A549 (cell line): ENCODE measurements around the gene CYGB. TPM values are rescaled to one million over a fixed set of nuclear protein-coding genes. Genes with fewer than 3 reads are reported as not detected.

Experiments
- ATAC-seq, 2 experiments: fragments of 200-7000 bp in 1 of 2; fragments of >200 bp in 1 of 2; cut with Nextera tagmentation in 1 of 2; cut with Tn5 transposase in 1 of 2; 3 replicates each; pipeline versions ENCODE4 v1.8.0 to v1.9.1; 2018 to 2020; ENCODE audit warnings: mild to moderate bottlenecking in 1 of 2, moderate library complexity in 1 of 2
- CTCF ChIA-PET: fragments of 300-600 bp; sonication (Branson Sonifier 250); formaldehyde crosslinking; extraction: SDS; loops from one replicate; lab custom pipeline; 2021; ENCODE audit warnings: antibody characterized with exemption, inconsistent platforms; lab: Yijun Ruan, JAX
- POLR2A ChIA-PET: fragments of 350-600 bp; formaldehyde crosslinking; extraction: SDS; loops from one replicate; lab custom pipeline; 2021; ENCODE audit warnings: antibody characterized with exemption, inconsistent platforms; lab: Yijun Ruan, JAX
- DNase-seq, 2 experiments: peaks; one replicate each; pipeline versions ENCODE4 v3.0.0 to v3.0.0-alpha.2; 2011 to 2016; ENCODE audit warnings: low read depth in 1 of 2, low spot score in 1 of 2
- FAIRE-seq: peaks from 2 replicates; lab custom pipeline; 2011; peaks lifted over from hg19 to GRCh38; lab: Jason Lieb, UNC
- H3K27ac ChIP-seq, 2 experiments: fragments of >200 bp; sonication (Bioruptor Twin); formaldehyde crosslinking; 3 replicates each; pipeline ENCODE4 v1.5.1; 2016 to 2017
- H3K4me1 ChIP-seq: fragments of >200 bp; sonication (Bioruptor Twin); formaldehyde crosslinking; 3 replicates; pipeline ENCODE4 v1.6.1; 2016
- H3K4me2 ChIP-seq: fragments of >200 bp; sonication (Bioruptor Twin); formaldehyde crosslinking; 3 replicates; pipeline ENCODE4 v1.6.1; 2016
- H3K4me3 ChIP-seq: fragments of >200 bp; sonication (Bioruptor Twin); formaldehyde crosslinking; 3 replicates; pipeline ENCODE4 v1.5.1; 2016
- H3K9me3 ChIP-seq: fragments of >200 bp; sonication (Bioruptor Twin); formaldehyde crosslinking; 3 replicates; pipeline ENCODE4 v1.6.1; 2016
- BHLHE40 ChIP-seq: IDR thresholded peaks from 2 replicates; pipeline ENCODE4 v1.6.1; 2012; ENCODE audit warnings: low read depth, low read length, inconsistent platforms
- CBX2 ChIP-seq: fragments of 200-600 bp; sonication (generic); IDR thresholded peaks from 2 replicates; pipeline ENCODE4 v1.6.1; 2016; ENCODE audit warnings: low read depth, mild to moderate bottlenecking, borderline replicate concordance
- EHF ChIP-seq: fragments of 250-450 bp; sonication (Bioruptor Pico); IDR thresholded peaks from 2 replicates; pipeline ENCODE4 v1.5.0; 2020; ENCODE audit warnings: mild to moderate bottlenecking
- EP300 ChIP-seq, 2 experiments: fragments of >200 bp; sonication (Bioruptor Twin); formaldehyde crosslinking; IDR thresholded peaks; 2 replicates in 1 of 2; 3 replicates in 1 of 2; pipeline ENCODE4 v1.6.1; 2016 to 2017
- JUN ChIP-seq, 2 experiments: fragments of >200 bp; sonication (Bioruptor Twin); formaldehyde crosslinking; IDR thresholded peaks; 2 replicates in 1 of 2; 3 replicates in 1 of 2; pipeline ENCODE4 v1.6.1; 2016 to 2017
- MAFK ChIP-seq: fragments of 450-650 bp; IDR thresholded peaks from 2 replicates; pipeline ENCODE4 v1.6.1; 2014; ENCODE audit not compliant: partially characterized antibody
- PHF8 ChIP-seq: fragments of 200-600 bp; sonication (generic); IDR thresholded peaks from 2 replicates; pipeline ENCODE4 v1.6.1; 2016; ENCODE audit warnings: low read depth, mild to moderate bottlenecking, antibody characterized with exemption, moderate library complexity, borderline replicate concordance
- RAD21 ChIP-seq, 2 experiments: fragments of >200 bp in 1 of 2; sonication (Bioruptor Twin) in 1 of 2; formaldehyde crosslinking in 1 of 2; IDR thresholded peaks in 1 of 2; conservative IDR thresholded peaks in 1 of 2; 2 replicates in 1 of 2; 3 replicates in 1 of 2; pipeline ENCODE4 v1.6.1; 2012 to 2018; ENCODE audit warnings: inconsistent platforms in 1 of 2
- RFX5 ChIP-seq: fragments of 450-650 bp; IDR thresholded peaks from 2 replicates; pipeline ENCODE4 v1.7.1; 2014; ENCODE audit warnings: antibody characterized with exemption, mild to moderate bottlenecking, moderate library complexity
- SMC3 ChIP-seq: fragments of >200 bp; sonication (Bioruptor Twin); formaldehyde crosslinking; IDR thresholded peaks from 3 replicates; pipeline ENCODE4 v1.6.1; 2018; ENCODE audit warnings: inconsistent platforms
- ZC3H11A ChIP-seq: fragments of 450-650 bp; IDR thresholded peaks from 2 replicates; pipeline ENCODE4 v1.6.1; 2014; ENCODE audit warnings: antibody characterized with exemption, mild to moderate bottlenecking
- WGBS: methylation state at CpG from one replicate; pipeline ENCODE4 v1.1.6; 2017; ENCODE audit errors: missing lambda C conversion rate; 5-methylcytosine and 5-hydroxymethylcytosine counted together
- polyA plus RNA-seq, 4 experiments: library from polyadenylated mRNA; depleted of rRNA in 3 of 4; stranded (reverse); fragments of >200 nt; fragmentation: RNase III in 1 of 4; extraction: RNeasy Plus Mini Kit Qiagen cat#74134 plus additional on column Dnase treatment in 1 of 4; gene quantifications; 2 replicates in 3 of 4; 3 replicates in 1 of 4; pipeline ENCODE4 v1.2.3, GENCODE V29; 2011 to 2017
- TF ChIP-seq, protein P1 (sequence below): fragments of 450-650 bp; IDR thresholded peaks from 2 replicates; pipeline ENCODE4 v1.6.1; 2014; ENCODE audit warnings: antibody characterized with exemption
- TF ChIP-seq, protein P2 (sequence below): fragments of >200 bp; sonication (Bioruptor Twin); formaldehyde crosslinking; IDR thresholded peaks from 3 replicates; pipeline ENCODE4 v1.5.1; 2016
- TF ChIP-seq, protein P3 (sequence below): fragments of 200-600 bp; sonication (generic); IDR thresholded peaks from 2 replicates; pipeline ENCODE4 v1.6.1; 2016; ENCODE audit warnings: antibody characterized with exemption, mild to moderate bottlenecking, moderate library complexity
- TF ChIP-seq, protein P4 (sequence below): IDR thresholded peaks from 2 replicates; pipeline ENCODE4 v1.6.1; 2012; ENCODE audit warnings: low read depth, borderline replicate concordance

The CYGB gene
- polyA plus RNA-seq, 2 of the 4 experiments (the other 2 are of a cell fraction), result 1.1 TPM

DNA sequence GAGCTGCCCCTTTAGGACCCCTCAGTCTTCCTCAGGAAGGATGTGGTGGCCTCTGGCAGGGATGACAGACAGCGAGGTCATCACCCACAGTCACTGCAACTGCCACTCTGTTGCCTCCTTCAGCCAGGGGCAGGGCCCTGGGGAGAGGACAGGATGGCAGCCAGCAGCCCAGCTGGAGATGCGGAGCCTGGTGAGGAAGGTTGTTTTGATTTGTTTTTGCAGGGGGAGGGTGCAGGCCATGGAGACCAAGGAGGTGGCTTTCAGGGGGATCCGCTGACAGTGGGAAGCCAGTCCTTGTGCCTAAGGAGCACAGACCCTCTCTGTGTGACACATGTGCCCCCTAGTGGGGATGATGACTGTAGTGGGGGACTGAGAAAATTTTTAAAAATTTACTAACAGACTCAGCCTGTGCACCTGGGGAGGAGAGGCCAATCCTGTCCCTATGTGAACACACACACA is 9.7 kb upstream of the CYGB start:
- no peak for TF ChIP-seq JUN (IDR thresholded peaks at IDR 0.05)
- TF ChIP-seq BHLHE40, result no peak
- TF ChIP-seq, protein P1, sequence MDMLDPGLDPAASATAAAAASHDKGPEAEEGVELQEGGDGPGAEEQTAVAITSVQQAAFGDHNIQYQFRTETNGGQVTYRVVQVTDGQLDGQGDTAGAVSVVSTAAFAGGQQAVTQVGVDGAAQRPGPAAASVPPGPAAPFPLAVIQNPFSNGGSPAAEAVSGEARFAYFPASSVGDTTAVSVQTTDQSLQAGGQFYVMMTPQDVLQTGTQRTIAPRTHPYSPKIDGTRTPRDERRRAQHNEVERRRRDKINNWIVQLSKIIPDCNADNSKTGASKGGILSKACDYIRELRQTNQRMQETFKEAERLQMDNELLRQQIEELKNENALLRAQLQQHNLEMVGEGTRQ, result peak; percentile 73
- TF ChIP-seq, protein P2, sequence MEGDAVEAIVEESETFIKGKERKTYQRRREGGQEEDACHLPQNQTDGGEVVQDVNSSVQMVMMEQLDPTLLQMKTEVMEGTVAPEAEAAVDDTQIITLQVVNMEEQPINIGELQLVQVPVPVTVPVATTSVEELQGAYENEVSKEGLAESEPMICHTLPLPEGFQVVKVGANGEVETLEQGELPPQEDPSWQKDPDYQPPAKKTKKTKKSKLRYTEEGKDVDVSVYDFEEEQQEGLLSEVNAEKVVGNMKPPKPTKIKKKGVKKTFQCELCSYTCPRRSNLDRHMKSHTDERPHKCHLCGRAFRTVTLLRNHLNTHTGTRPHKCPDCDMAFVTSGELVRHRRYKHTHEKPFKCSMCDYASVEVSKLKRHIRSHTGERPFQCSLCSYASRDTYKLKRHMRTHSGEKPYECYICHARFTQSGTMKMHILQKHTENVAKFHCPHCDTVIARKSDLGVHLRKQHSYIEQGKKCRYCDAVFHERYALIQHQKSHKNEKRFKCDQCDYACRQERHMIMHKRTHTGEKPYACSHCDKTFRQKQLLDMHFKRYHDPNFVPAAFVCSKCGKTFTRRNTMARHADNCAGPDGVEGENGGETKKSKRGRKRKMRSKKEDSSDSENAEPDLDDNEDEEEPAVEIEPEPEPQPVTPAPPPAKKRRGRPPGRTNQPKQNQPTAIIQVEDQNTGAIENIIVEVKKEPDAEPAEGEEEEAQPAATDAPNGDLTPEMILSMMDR, result peak; percentile 80
- peak; percentile 83 for TF ChIP-seq SMC3
- TF ChIP-seq PHF8, result no peak
- peak; percentile 86 to 95 for TF ChIP-seq RAD21 (conservative IDR thresholded peaks at IDR 0.05 in 1 of 2, IDR thresholded peaks at IDR 0.05 in 1 of 2)
- H3K27ac ChIP-seq, result peak overlapping the region in 1 of 2 experiments; percentile 49; a peak in 4 of 6 replicates
- WGBS, result 59% methylated on average over 3 of the region's 3 CpGs
- ATAC-seq, result peak; percentile 66 to 89
- no peak for FAIRE-seq
- H3K9me3 ChIP-seq, result no peaks in the 10 kb centered on the region
- H3K4me2 ChIP-seq, result no peak overlapping the region
- CTCF ChIA-PET, result interaction anchor here (0.6 to 17.7 kb wide), 25 partner anchors 10 to 868 kb away, joined by 3 to 362 read pairs (median 4); partner anchors contain the start of genes CYGB and RHBDF2
- peaks cover 36% of the 10 kb centered on the region for H3K4me1 ChIP-seq
- peak; percentile 72 to 74 for DNase-seq
- POLR2A ChIA-PET, result interaction anchor here (2.3 kb wide), 1 partner anchor 10 kb away, joined by 11 read pairs; no protein-coding TSS in a partner anchor
- no peak overlapping the region for H3K4me3 ChIP-seq

DNA sequence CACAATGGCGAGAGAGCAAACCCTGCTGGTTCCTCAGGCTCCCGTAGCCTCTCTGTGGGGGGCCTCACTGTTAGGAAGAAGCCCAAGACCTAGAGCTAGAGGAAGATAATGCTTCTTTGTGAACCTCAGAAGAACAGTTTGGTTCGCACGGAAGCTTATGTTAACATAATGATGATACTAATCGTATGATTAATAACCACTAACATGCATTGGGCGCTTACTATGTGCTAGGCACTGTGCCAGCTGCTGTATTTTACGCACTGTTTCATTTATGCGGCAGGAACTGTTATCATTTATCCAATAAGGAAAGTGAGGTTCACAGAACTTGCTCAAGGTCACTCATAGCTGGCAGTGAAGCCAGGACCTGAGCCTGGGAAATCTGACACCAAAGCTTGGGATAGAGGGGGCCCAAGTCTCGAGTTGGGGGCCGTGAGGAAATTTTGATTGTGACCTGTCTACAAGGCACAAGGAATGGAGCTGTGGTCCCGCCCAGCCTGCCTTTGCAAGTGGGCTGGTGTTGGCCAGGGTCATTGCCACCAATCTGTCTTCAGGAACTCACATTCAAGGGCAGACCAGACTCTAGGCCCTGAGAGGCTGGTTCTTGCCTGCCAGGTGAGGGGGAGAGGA is 9.2 kb upstream of the CYGB start:
- H3K4me3 ChIP-seq, result no peak overlapping the region
- FAIRE-seq (no peak), DNase-seq (no peak), ATAC-seq (peak in 1 of 2 experiments; percentile 13; a peak in 3 of 6 replicates)
- peaks cover 32% of the 10 kb centered on the region for H3K4me1 ChIP-seq
- H3K9me3 ChIP-seq, result no peaks in the 10 kb centered on the region
- H3K27ac ChIP-seq, result peak overlapping the region in 1 of 2 experiments; percentile 49; a peak in 4 of 6 replicates
- WGBS, result 76% methylated on average over 11 of the region's 11 CpGs
- TF ChIP-seq EP300 (IDR thresholded peaks at IDR 0.05) (no peak), ZC3H11A (no peak), BHLHE40 (no peak), RFX5 (no peak), CBX2 (no peak), EHF (no peak), MAFK (no peak)
- TF ChIP-seq, protein P3, sequence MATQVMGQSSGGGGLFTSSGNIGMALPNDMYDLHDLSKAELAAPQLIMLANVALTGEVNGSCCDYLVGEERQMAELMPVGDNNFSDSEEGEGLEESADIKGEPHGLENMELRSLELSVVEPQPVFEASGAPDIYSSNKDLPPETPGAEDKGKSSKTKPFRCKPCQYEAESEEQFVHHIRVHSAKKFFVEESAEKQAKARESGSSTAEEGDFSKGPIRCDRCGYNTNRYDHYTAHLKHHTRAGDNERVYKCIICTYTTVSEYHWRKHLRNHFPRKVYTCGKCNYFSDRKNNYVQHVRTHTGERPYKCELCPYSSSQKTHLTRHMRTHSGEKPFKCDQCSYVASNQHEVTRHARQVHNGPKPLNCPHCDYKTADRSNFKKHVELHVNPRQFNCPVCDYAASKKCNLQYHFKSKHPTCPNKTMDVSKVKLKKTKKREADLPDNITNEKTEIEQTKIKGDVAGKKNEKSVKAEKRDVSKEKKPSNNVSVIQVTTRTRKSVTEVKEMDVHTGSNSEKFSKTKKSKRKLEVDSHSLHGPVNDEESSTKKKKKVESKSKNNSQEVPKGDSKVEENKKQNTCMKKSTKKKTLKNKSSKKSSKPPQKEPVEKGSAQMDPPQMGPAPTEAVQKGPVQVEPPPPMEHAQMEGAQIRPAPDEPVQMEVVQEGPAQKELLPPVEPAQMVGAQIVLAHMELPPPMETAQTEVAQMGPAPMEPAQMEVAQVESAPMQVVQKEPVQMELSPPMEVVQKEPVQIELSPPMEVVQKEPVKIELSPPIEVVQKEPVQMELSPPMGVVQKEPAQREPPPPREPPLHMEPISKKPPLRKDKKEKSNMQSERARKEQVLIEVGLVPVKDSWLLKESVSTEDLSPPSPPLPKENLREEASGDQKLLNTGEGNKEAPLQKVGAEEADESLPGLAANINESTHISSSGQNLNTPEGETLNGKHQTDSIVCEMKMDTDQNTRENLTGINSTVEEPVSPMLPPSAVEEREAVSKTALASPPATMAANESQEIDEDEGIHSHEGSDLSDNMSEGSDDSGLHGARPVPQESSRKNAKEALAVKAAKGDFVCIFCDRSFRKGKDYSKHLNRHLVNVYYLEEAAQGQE, result no peak
- TF ChIP-seq, protein P4, sequence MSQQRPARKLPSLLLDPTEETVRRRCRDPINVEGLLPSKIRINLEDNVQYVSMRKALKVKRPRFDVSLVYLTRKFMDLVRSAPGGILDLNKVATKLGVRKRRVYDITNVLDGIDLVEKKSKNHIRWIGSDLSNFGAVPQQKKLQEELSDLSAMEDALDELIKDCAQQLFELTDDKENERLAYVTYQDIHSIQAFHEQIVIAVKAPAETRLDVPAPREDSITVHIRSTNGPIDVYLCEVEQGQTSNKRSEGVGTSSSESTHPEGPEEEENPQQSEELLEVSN, result no peak
- ChIA-PET CTCF (interaction anchor here (0.6 to 17.7 kb wide), 30 partner anchors 10 to 868 kb away, joined by 3 to 362 read pairs (median 4); partner anchors contain the start of genes CYGB and RHBDF2), POLR2A (interaction anchor here (2.3 kb wide), 1 partner anchor 10 kb away, joined by 11 read pairs; no protein-coding TSS in a partner anchor)
- H3K4me2 ChIP-seq, result no peak overlapping the region
